HG03354 (cell line): ENCODE measurements around the gene HAVCR2.
"Not testable (repeated sequence)": the region's sequence is repeated elsewhere in the genome, so short reads cannot be mapped to it uniquely, and the experiment has no call there.

Experiments
- ATAC-seq: cut with Tn5 transposase; IDR thresholded peaks from one replicate; pipeline ENCODE4 v1.9.1; 2021; ENCODE audit warnings: mild to moderate bottlenecking; ENCODE audit not compliant: unreplicated experiment, poor library complexity, severe bottlenecking

HAVCR2 gene

DNA sequence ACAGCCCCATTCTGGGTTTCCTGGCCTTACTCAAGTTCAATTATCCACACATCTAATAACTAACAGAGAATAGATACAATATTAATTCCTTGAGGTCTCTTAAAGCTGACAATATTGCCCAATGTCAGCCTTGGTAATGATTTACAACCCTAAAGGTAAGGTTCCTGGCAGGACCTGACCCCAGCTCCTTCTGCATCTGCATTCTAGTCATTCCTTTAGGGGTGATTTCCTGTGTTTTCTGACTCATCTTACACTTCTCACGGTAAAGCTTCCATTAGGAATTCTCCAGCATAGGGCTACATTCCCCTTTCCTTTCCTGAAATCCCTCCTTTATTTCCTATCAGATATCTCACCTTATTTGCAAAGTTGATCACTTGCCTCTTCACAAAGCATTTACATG, 59.2 kb downstream of the HAVCR2 start:
- peak; percentile 35 for ATAC-seq

DNA sequence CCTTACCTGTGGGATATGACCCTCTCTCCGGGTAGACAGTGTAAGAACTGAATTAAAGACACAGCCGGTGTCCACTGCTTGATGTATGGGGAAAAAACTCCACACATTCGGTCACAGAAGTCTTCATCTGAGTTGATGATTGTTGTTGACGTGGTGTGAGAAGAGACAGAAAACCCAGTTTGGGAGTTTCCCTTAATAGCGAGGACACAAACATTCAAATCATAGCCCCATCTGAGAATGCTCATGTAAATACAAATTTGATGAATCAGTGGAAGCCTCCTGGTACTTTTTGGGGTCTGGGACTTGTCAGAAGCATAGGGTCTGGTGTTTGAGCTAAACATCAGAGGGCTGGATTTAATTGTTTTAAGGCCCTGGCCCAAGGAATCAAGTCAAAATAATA, 60.9 kb downstream of the HAVCR2 start:
- peak; percentile 37 for ATAC-seq

DNA sequence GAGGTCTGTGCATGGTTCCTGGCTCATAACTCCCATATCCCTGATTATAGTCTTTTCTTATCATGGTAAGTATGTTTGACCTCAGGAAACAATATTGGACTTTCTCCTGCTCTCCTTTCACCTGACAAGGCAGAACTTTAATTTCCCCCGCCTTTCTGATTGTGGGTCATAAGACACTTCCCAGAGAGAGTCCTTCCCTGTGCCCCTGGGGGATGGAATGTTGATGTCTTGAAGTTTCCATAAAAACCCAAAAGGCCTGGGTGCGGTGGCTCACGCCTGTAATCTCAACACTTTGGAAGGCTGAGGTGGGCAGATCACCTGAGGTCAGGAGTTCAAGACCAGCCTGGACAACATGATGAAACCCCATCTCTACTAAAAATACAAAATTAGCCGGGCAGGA, 61.8 kb downstream of the HAVCR2 start:
- not testable (repeated sequence) for ATAC-seq

DNA sequence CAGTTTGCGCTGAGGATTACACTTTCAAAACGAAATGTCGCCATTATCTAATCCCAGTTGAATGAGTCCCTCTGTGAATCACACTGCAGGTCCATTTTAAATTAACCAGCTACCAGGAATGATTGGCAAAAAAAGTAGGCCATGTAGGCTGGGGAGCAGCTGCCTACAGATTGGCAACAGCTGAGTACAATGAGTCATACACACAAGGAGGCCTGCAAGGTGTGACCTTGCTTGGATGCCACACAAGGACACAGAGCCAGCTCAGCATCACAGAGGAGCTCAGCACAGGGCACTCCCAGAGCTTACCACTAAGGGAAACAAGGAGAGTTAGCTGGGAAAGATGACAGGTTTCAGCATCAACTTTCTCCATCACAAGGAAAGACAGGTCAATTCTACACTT, 62.8 kb downstream of the HAVCR2 start:
- ATAC-seq = no peak

DNA sequence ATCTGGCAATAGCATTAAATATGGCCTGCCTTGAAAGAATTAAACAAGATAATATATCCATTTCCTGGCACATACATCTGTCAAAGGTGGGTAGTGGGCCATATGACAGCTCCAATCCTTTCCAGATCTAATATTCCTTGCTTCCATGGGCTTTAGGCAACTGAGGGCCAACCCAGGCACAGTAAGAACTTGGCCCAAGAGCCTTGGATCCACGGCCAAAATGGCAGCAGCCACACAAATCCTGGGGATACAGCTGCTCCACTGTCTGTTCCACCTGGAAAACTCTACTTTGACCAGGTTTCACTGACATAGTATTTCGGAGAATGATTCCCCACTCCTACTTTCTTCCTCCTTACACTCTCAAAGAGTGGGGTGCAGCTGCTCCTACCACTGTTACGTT, 63.2 kb downstream of the HAVCR2 start:
- ATAC-seq = no peak

DNA sequence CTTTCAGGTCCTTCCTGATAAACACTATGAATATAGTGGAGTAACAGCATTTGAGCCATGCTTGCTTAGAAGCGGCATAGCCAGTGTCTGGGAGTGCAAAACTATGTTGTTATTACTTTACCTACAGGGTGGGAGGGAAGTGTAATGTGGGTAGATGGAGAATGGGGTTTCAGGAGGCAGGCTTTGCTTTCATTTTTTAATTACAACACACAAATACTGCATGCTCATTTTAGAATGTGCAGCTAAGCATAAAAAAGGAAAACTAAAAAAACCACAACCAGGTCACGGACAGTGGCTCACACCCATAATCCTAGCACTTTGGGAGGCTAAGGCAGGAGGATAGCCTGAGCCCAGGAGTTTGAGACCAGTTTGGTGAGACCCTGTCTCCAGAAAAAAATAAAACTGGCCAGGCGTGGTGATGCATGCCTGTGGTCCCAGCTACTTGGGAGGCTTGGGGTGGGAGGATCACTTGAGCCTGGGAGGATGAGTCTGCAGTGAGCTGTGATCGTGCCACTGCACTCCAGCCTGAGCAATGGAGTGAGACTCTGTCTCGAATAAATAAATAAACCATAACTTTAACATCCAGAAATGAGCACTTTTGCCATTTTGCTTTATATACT, 70.2 kb downstream of the HAVCR2 start:
- no peak for ATAC-seq
